Muscle of leg (tissue), 11 donors: ENCODE measurements around the gene OR1K1. TPM values are rescaled to one million over a fixed set of nuclear protein-coding genes. Genes with fewer than 3 reads are reported as not detected.

ENCODE experiments used
- DNase-seq: peaks from one replicate; pipeline ENCODE4 v3.0.0; 2013
- H3K27ac ChIP-seq: one replicate; pipeline ENCODE4 v1.5.1; 2013; ENCODE audit warnings: mild to moderate bottlenecking, low read length, control low read depth
- H3K27me3 ChIP-seq: one replicate; pipeline ENCODE4 v1.6.1; 2013; ENCODE audit warnings: low read length; ENCODE audit not compliant: control insufficient read depth, insufficient read depth
- H3K36me3 ChIP-seq: one replicate; pipeline ENCODE4 v1.6.1; 2013; ENCODE audit warnings: low read length; ENCODE audit not compliant: control insufficient read depth, insufficient read depth
- H3K4me1 ChIP-seq: one replicate; pipeline ENCODE4 v1.6.1; 2013; ENCODE audit warnings: low read length; ENCODE audit not compliant: control insufficient read depth, insufficient read depth
- H3K4me3 ChIP-seq: one replicate; pipeline ENCODE4 v1.5.1; 2013; ENCODE audit warnings: low read length, control low read depth
- H3K9me3 ChIP-seq: replicated peaks from 2 replicates; pipeline ENCODE4 v1.6.1; 2013; ENCODE audit warnings: low read depth, low read length; ENCODE audit not compliant: control insufficient read depth
- WGBS: methylation state at CpG from one replicate; pipeline ENCODE4 v1.1.5; 2013; ENCODE audit warnings: missing lambda C conversion rate; ENCODE audit not compliant: insufficient coverage; 5-methylcytosine and 5-hydroxymethylcytosine counted together
- polyA plus RNA-seq, 8 donors: library from polyadenylated mRNA; unstranded; fragments of 120-200 nt; gene quantifications; one replicate each; pipeline versions ENCODE4 v1.2.1 to v1.2.3, GENCODE V29; 2013; ENCODE audit warnings: inconsistent platforms in 1 of 8, low replicate concordance in 1 of 8; ENCODE audit not compliant: insufficient read length in 8 of 8, insufficient read depth in 1 of 8
- total RNA-seq: library from RNA; stranded (reverse); fragments of 120-200 nt; gene quantifications from one replicate; pipeline ENCODE4 v1.2.4, GENCODE V29; 2013

Gene OR1K1
- total and polyA plus RNA-seq, 9 donors = not detected

- no peaks in the 10 kb centered on the region for H3K9me3 ChIP-seq
Measured at GRCh38 chr9:122810306-122810946, 10.5 kb downstream of the OR1K1 start.

DNA sequence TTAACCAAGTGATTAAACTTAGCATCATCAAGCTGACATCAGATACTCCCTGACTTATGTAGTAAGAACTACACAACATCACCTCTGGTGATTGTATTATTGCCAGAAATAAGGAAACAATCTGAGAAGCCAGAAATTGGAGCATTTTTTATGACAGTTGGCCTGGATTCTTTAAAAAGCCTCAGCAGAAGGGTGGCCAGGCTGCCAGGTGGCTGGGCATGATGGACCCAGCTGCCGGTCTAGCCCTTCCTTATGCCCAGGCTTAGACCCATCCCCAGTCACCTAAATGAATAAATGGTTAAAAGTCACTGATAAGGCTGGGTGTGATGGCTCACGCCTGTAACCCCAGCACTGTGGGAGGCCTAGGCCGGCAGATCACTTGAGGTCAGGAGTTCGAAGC, 12.8 kb downstream of the OR1K1 start:
- WGBS = no CpG with 5 or more reads among the region's 4 CpGs
- H3K4me1 ChIP-seq = no peaks in the 10 kb centered on the region

More at GRCh38 chr9:122810306-122810946, 10.5 kb downstream of the OR1K1 start:
- 0% methylated on average over 2 of the region's 8 CpGs for WGBS
- Histone ChIP-seq H3K4me3 (no peak overlapping the region), H3K27me3 (no peaks in the 10 kb centered on the region), H3K36me3 (peaks cover 3% of the 10 kb centered on the region), H3K27ac (no peak overlapping the region), H3K4me1 (no peaks in the 10 kb centered on the region)
- DNase-seq = peak; percentile 82

DNA sequence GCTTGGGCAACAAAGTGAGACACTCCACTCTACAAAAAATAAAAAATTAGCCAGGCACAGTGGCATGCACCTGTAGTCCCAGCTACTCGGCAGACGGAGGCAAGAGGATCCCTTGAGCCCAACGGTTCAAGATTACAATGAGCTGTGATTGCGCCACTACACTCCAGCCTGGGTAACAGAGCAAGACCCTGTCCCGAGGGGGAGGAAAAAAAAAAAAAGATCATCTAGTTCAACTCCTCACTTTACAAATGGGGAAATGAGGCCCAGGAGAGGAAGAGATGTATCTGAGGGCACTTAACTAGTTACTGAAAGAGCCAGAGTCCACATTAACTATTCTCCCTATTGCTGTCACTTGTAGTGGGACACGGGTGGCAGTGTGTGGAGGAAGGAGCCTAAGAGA, 14.6 kb downstream of the OR1K1 start:
- no peak for DNase-seq
- H3K36me3 ChIP-seq = peaks cover 13% of the 10 kb centered on the region
- no peak overlapping the region for H3K4me3 ChIP-seq
- H3K27ac ChIP-seq = no peak overlapping the region
- no CpG with 5 or more reads among the region's 6 CpGs for WGBS
- H3K9me3 ChIP-seq = no peaks in the 10 kb centered on the region
- H3K27me3 ChIP-seq = no peaks in the 10 kb centered on the region
- H3K4me1 ChIP-seq = no peaks in the 10 kb centered on the region

More for the DNA sequence above, 12.8 kb downstream of the OR1K1 start:
- H3K27ac ChIP-seq = no peak overlapping the region
- no peaks in the 10 kb centered on the region for H3K27me3 ChIP-seq
- H3K4me3 ChIP-seq = no peak overlapping the region
- H3K9me3 ChIP-seq = no peaks in the 10 kb centered on the region
- peaks cover 11% of the 10 kb centered on the region for H3K36me3 ChIP-seq
- no peak for DNase-seq

DNA sequence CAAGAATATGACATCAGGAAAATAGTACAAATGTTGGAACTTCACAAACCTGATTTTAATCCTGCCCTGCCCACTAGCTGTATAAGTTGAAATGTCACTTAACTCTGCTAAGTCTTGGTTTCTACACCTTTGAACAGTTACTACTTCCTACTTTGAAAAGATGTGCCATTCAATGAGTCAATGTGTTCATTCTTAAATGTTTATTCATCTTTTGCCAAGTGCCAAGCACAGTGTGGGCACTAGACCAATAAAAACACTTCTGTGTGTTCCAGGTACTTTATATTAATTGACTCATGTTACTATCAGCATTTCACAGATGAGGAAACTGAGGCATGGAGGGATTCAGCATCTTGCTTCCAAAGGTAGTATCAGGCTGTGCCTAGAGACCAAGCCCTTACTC, 15.6 kb downstream of the OR1K1 start:
- no peak overlapping the region for H3K4me3 ChIP-seq
- H3K36me3 ChIP-seq = peaks cover 19% of the 10 kb centered on the region
- H3K27me3 ChIP-seq = no peaks in the 10 kb centered on the region
- H3K27ac ChIP-seq = no peak overlapping the region
- no peaks in the 10 kb centered on the region for H3K4me1 ChIP-seq
- no peak for DNase-seq
- no peaks in the 10 kb centered on the region for H3K9me3 ChIP-seq

- DNase-seq = peak; percentile 46
- Histone ChIP-seq H3K36me3 (peaks cover 21% of the 10 kb centered on the region), H3K4me3 (no peak overlapping the region)
Measured at GRCh38 chr9:122816163-122816867, 16.4 kb downstream of the OR1K1 start.

DNA sequence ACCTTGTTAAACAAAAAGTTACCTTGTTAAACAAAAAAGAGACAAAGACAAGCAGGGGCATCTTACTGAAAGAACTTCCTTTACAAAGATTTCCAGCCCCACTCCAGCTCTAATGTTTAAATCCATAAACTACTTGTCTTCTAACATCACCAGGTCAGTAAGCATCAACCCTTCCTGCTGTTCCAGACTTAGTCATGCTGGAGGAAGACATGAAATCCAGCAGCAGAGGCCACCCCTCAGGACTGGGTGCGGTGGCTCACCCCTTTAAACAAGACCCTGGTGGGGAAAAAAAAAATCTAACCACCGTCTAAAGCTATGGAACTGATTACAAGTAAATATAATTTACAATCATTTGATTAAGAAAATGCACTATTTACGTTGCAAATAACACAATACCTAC, 19.4 kb downstream of the OR1K1 start:
- DNase-seq = no peak
- H3K27me3 ChIP-seq = no peaks in the 10 kb centered on the region
- peak overlapping the region; percentile 11 for H3K27ac ChIP-seq
- H3K9me3 ChIP-seq = no peaks in the 10 kb centered on the region
- H3K4me3 ChIP-seq = no peak overlapping the region
- no peaks in the 10 kb centered on the region for H3K4me1 ChIP-seq
- peaks cover 44% of the 10 kb centered on the region for H3K36me3 ChIP-seq
- WGBS = no CpG with 5 or more reads among the region's 3 CpGs

More at GRCh38 chr9:122816163-122816867, 16.4 kb downstream of the OR1K1 start:
- Histone ChIP-seq H3K9me3 (no peaks in the 10 kb centered on the region), H3K27me3 (no peaks in the 10 kb centered on the region), H3K4me1 (no peaks in the 10 kb centered on the region), H3K27ac (peak overlapping the region; percentile 52)
- 78% methylated on average over 14 of the region's 17 CpGs for WGBS

DNA sequence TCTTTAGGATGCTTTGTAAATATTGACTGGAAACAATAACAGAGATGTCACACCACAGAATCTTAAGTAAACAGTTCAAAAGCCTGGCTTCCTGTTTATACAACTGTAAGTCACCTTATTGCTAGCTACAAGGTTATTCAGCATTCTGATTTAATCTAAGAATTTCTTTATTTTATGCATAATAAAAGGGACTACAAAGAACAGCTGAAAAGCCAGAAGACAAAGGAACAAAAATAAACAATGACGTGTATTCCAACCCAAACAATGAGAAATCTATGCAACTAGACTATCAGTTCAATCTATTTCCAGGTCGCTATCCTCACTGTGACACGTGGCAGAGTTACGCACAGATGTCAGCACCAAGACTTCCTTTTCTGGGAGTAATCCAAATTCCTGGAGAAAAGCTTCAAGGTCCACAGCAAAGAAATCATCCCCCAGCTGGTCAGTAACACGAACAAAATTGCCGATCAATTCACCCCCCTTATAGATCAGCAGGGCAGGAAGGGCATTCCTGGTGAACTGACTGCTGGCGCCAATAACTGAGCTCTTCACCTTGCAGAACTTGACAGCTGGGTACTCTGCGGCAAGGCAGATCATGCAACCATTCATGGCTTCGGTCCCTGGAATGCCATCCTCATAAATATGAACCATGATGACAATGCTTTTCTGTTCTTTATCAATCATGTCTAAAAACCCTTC, 20.0 kb downstream of the OR1K1 start:
- Histone ChIP-seq H3K27ac (peak overlapping the region; percentile 55), H3K4me3 (no peak overlapping the region), H3K9me3 (no peaks in the 10 kb centered on the region), H3K27me3 (no peaks in the 10 kb centered on the region), H3K4me1 (no peaks in the 10 kb centered on the region), H3K36me3 (peaks cover 42% of the 10 kb centered on the region)
- WGBS = 75% methylated on average over 9 of the region's 9 CpGs
- peak; percentile 20 for DNase-seq

DNA sequence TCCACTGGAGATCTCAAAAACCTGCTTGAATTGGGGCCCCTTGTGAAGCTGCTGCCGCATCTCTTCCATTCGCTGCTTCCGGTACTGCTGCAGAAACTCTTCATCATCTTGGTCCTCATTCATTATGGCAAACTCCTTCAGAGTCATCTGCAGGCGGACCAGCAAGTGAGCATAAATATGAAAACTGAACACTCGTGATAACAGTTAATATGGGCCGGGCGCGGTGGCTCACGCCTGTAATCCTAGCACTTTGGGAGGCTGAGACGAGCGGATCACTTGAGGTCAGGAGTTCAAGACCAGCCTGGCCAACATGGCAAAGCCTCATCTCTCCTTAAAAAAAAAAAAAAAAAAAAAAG, 20.5 kb downstream of the OR1K1 start:
- no peaks in the 10 kb centered on the region for H3K9me3 ChIP-seq
- 97% methylated on average over 9 of the region's 11 CpGs for WGBS
- no peaks in the 10 kb centered on the region for H3K4me1 ChIP-seq
- peaks cover 41% of the 10 kb centered on the region for H3K36me3 ChIP-seq
- no peaks in the 10 kb centered on the region for H3K27me3 ChIP-seq
- H3K4me3 ChIP-seq = no peak overlapping the region
- H3K27ac ChIP-seq = peak overlapping the region; percentile 55
- DNase-seq = no peak

DNA sequence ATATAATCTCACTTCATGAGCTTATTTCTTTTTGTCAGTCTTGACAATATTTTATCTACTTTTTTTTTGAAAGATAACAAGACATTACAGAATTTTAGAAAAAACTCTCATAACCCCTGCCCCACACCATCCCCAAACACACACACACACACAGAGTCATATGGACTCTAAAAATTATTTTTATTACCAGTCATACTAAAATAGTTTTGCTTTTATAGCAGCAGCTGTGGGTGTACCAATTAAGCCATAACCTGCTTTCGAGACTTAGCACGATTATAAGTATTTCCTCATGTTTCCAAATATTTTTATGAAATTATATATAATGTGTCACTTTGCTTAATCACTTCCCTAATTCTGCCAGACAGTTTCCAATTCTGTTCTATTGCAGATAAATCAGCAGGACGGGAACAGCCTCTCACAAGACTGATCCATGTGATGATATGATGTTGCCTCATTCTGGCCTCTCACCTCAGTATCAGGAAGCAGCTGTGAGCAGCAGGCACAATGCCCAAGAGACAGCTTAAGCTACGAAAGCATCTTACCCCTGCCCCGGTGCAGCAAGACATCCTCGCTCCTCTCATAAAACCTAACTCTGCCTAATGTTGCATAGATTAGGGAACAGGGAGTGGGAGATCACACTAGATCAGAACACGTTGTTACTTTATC, 21.5 kb downstream of the OR1K1 start:
- DNase-seq = peak; percentile 20
- H3K36me3 ChIP-seq = peaks cover 49% of the 10 kb centered on the region

GRCh38 chr9:122822056-122822455, 22.1 kb downstream of the OR1K1 start:
- peaks cover 45% of the 10 kb centered on the region for H3K36me3 ChIP-seq
- no CpG with 5 or more reads among the region's 6 CpGs for WGBS
- no peak overlapping the region for H3K4me3 ChIP-seq
- peaks cover 6% of the 10 kb centered on the region for H3K4me1 ChIP-seq
- H3K9me3 ChIP-seq = no peaks in the 10 kb centered on the region
- H3K27me3 ChIP-seq = no peaks in the 10 kb centered on the region
- no peak overlapping the region for H3K27ac ChIP-seq
- no peak for DNase-seq

More for the DNA sequence above, 21.5 kb downstream of the OR1K1 start:
- Histone ChIP-seq H3K4me3 (no peak overlapping the region), H3K27me3 (no peaks in the 10 kb centered on the region), H3K9me3 (no peaks in the 10 kb centered on the region), H3K27ac (no peak overlapping the region), H3K4me1 (peaks cover under 1% of the 10 kb centered on the region)
- no CpG with 5 or more reads among the region's 7 CpGs for WGBS
